Keratinocyte (primary cell): ENCODE data around the gene GDPD1. TPM values are rescaled to one million over a fixed set of nuclear protein-coding genes. Genes with fewer than 3 reads are reported as not detected.

Experiments
- DNase-seq: peaks from one replicate; pipeline ENCODE4 v3.0.0-alpha.2; 2011; ENCODE audit warnings: low read depth, missing footprints, low spot score
- FAIRE-seq: peaks from 2 replicates; lab custom pipeline; 2011; peaks lifted over from hg19 to GRCh38; lab: Jason Lieb, UNC
- H2AFZ ChIP-seq: 2 replicates; pipeline ENCODE4 v1.6.0; 2012; ENCODE audit warnings: low read length, control low read depth, inconsistent platforms; ENCODE audit not compliant: control insufficient read depth
- H3K27ac ChIP-seq: 2 replicates; pipeline ENCODE4 v1.5.1; 2011; ENCODE audit warnings: low read length; ENCODE audit not compliant: control insufficient read depth, insufficient read depth
- H3K27me3 ChIP-seq: 3 replicates; pipeline ENCODE4 v1.6.0; 2011; ENCODE audit warnings: low read length; ENCODE audit not compliant: control insufficient read depth, insufficient read depth; ENCODE audit errors: extremely low read depth
- H3K36me3 ChIP-seq, 2 experiments: 2 replicates in 1 of 2; 3 replicates in 1 of 2; pipeline ENCODE4 v1.5.1; 2011; ENCODE audit warnings: low read length in 2 of 2, mild to moderate bottlenecking in 1 of 2; ENCODE audit not compliant: control insufficient read depth in 2 of 2, insufficient read depth in 2 of 2; ENCODE audit errors: extremely low read depth in 1 of 2
- H3K4me1 ChIP-seq: 3 replicates; pipeline ENCODE4 v1.5.1; 2011; ENCODE audit warnings: low read length; ENCODE audit not compliant: control insufficient read depth, insufficient read depth; ENCODE audit errors: extremely low read depth
- H3K4me2 ChIP-seq: 3 replicates; pipeline ENCODE4 v1.6.0; 2011; ENCODE audit warnings: low read depth, low read length; ENCODE audit not compliant: control insufficient read depth, insufficient read depth; ENCODE audit errors: extremely low read depth
- H3K4me3 ChIP-seq, 3 experiments: fragments of 200-600 bp in 1 of 3; sonication (generic) in 1 of 3; 2 replicates in 2 of 3; 3 replicates in 1 of 3; pipeline ENCODE4 v1.5.1; 2011 to 2016; ENCODE audit warnings: low read length in 3 of 3, mild to moderate bottlenecking in 3 of 3, control low read depth in 2 of 3, inconsistent platforms in 1 of 3, low read depth in 1 of 3, mixed read lengths in 1 of 3, mixed run types in 1 of 3, moderate library complexity in 1 of 3; ENCODE audit not compliant: control insufficient read depth in 2 of 3, insufficient read depth in 2 of 3; ENCODE audit errors: extremely low read depth in 1 of 3
- H3K79me2 ChIP-seq: 2 replicates; pipeline ENCODE4 v1.6.0; 2012; ENCODE audit warnings: low read length; ENCODE audit not compliant: control insufficient read depth, insufficient read depth
- H3K9ac ChIP-seq: 3 replicates; pipeline ENCODE4 v1.6.0; 2011; ENCODE audit warnings: low read length; ENCODE audit not compliant: control insufficient read depth, insufficient read depth; ENCODE audit errors: extremely low read depth
- H3K9me1 ChIP-seq: 3 replicates; pipeline ENCODE4 v1.6.0; 2011; ENCODE audit warnings: low read length; ENCODE audit not compliant: control insufficient read depth, insufficient read depth; ENCODE audit errors: extremely low read depth
- H3K9me3 ChIP-seq: 2 replicates; pipeline ENCODE4 v1.5.1; 2012; ENCODE audit warnings: low read depth, low read length; ENCODE audit not compliant: control insufficient read depth
- H4K20me1 ChIP-seq: 3 replicates; pipeline ENCODE4 v1.6.0; 2011; ENCODE audit warnings: low read length; ENCODE audit not compliant: control insufficient read depth, insufficient read depth; ENCODE audit errors: extremely low read depth
- CTCF ChIP-seq, 3 experiments: IDR thresholded peaks in 1 of 3; conservative IDR thresholded peaks in 1 of 3; optimal IDR thresholded peaks in 1 of 3; 2 replicates in 2 of 3; 3 replicates in 1 of 3; pipeline versions ENCODE3 to v1.5.1; 2011; ENCODE audit warnings: low read length in 3 of 3, mild to moderate bottlenecking in 3 of 3, moderate library complexity in 2 of 3, control low read depth in 1 of 3, inconsistent platforms in 1 of 3; ENCODE audit not compliant: insufficient read depth in 2 of 3; ENCODE audit errors: extremely low read depth in 1 of 3
- EZH2 ChIP-seq: IDR thresholded peaks from one replicate; pipeline ENCODE4 v1.6.1; 2012; ENCODE audit warnings: inconsistent platforms, mild to moderate bottlenecking, low read length, moderate library complexity
- dilution Hi-C: fragments of 300-500 bp; cut with MboI; formaldehyde crosslinking; loops from one replicate; pipeline ENCODE4 v1.7.0; 2020; ENCODE audit warnings: low sequenced_read_pairs; ENCODE audit not compliant: extremely low pct_ligation_motif_present
- polyA plus RNA-seq, 5 experiments: library from polyadenylated mRNA; depleted of rRNA in 3 of 5; stranded (reverse) in 3 of 5; stranded (forward) in 1 of 5; unstranded in 1 of 5; fragments of >200 nt; gene quantifications; 1 replicate in 1 of 5; 2 replicates in 3 of 5; 3 replicates in 1 of 5; pipeline versions ENCODE4 v1.2.1 to v1.2.3, GENCODE V29; 2011 to 2012; ENCODE audit warnings: missing spikeins in 2 of 5, low read depth in 1 of 5, low replicate concordance in 1 of 5

The GDPD1 gene
- polyA plus RNA-seq, 1 donor (not counting 4 experiments of a cell fraction or from before 2014, with no cell fraction given): 3.3 TPM

GRCh38 chr17:59277031-59277430, 56.7 kb downstream of the GDPD1 start:
- Histone ChIP-seq H3K4me3 (no peak overlapping the region), H3K79me2 (no peaks in the 10 kb centered on the region), H3K27ac (no peak overlapping the region), H3K4me2 (no peak overlapping the region), H3K9me1 (no peaks in the 10 kb centered on the region), H3K36me3 (no peaks in the 10 kb centered on the region), H4K20me1 (no peaks in the 10 kb centered on the region), H3K4me1 (no peaks in the 10 kb centered on the region), H3K9ac (no peak overlapping the region), H3K9me3 (no peaks in the 10 kb centered on the region), H3K27me3 (no peaks in the 10 kb centered on the region), H2AFZ (no peak overlapping the region)
- TF ChIP-seq CTCF (optimal IDR thresholded peaks at IDR 0.05 in 1 of 3, IDR thresholded peaks at IDR 0.05 in 1 of 3, conservative IDR thresholded peaks at IDR 0.05 in 1 of 3; ENCODE audit: extremely low read depth in 1 of 3, insufficient read depth in 2 of 3, low read length in 3 of 3) (no peak), EZH2 (no peak)
- FAIRE-seq: no peak
- dilution Hi-C loops: no loop called here
- no peak for DNase-seq

GRCh38 chr17:59278406-59278805, 58.1 kb downstream of the GDPD1 start:
- TF ChIP-seq EZH2: no peak
- TF ChIP-seq CTCF (optimal IDR thresholded peaks at IDR 0.05 in 1 of 3, IDR thresholded peaks at IDR 0.05 in 1 of 3, conservative IDR thresholded peaks at IDR 0.05 in 1 of 3; ENCODE audit: extremely low read depth in 1 of 3, insufficient read depth in 2 of 3, low read length in 3 of 3): no peak
- Histone ChIP-seq H3K4me1 (no peaks in the 10 kb centered on the region), H3K9me1 (no peaks in the 10 kb centered on the region), H3K9me3 (no peaks in the 10 kb centered on the region), H3K36me3 (no peaks in the 10 kb centered on the region), H3K79me2 (no peaks in the 10 kb centered on the region), H2AFZ (no peak overlapping the region), H3K4me3 (no peak overlapping the region), H3K27ac (no peak overlapping the region), H4K20me1 (no peaks in the 10 kb centered on the region), H3K9ac (no peak overlapping the region), H3K27me3 (no peaks in the 10 kb centered on the region), H3K4me2 (no peak overlapping the region)
- FAIRE-seq (no peak), DNase-seq (no peak)
- dilution Hi-C loops: no loop called here
